Smooth muscle cell (in vitro differentiated cells): Measurements from ENCODE around the gene ABI3. TPM values are rescaled to one million over a fixed set of nuclear protein-coding genes. Genes with fewer than 3 reads are reported as not detected.

Source experiments
- DNase-seq: peaks from one replicate; lab custom pipeline; 2025; ENCODE audit not compliant: unreplicated experiment; lab: John Stamatoyannopoulos, UW
- H2AFZ ChIP-seq: fragments of 200-600 bp; sonication (generic); 2 replicates; pipeline ENCODE4 v1.6.0; 2016; ENCODE audit warnings: antibody characterized with exemption, low read depth, mild to moderate bottlenecking
- H3F3A ChIP-seq: fragments of 200-600 bp; sonication (generic); 2 replicates; pipeline ENCODE4 v1.6.0; 2017; ENCODE audit warnings: antibody characterized with exemption, low read depth
- H3K27ac ChIP-seq: fragments of 200-600 bp; sonication (generic); 2 replicates; pipeline ENCODE4 v1.5.1; 2016; ENCODE audit warnings: low read depth, mild to moderate bottlenecking
- H3K27me3 ChIP-seq: fragments of 200-600 bp; sonication (generic); 2 replicates; pipeline ENCODE4 v1.6.1; 2016; ENCODE audit warnings: low read depth, mild to moderate bottlenecking
- H3K36me3 ChIP-seq: fragments of 200-600 bp; sonication (generic); 2 replicates; pipeline ENCODE4 v1.5.1; 2016; ENCODE audit warnings: low read depth
- H3K4me1 ChIP-seq: fragments of 200-600 bp; sonication (generic); 2 replicates; pipeline ENCODE4 v1.5.1; 2016; ENCODE audit warnings: low read depth
- H3K4me2 ChIP-seq: fragments of 200-600 bp; sonication (generic); 2 replicates; pipeline ENCODE4 v1.6.0; 2016; ENCODE audit warnings: mild to moderate bottlenecking
- H3K4me3 ChIP-seq: fragments of 200-600 bp; sonication (generic); 2 replicates; pipeline ENCODE4 v1.5.1; 2016; ENCODE audit warnings: mild to moderate bottlenecking
- H3K79me2 ChIP-seq: fragments of 200-600 bp; sonication (generic); 2 replicates; pipeline ENCODE4 v1.6.0; 2016; ENCODE audit warnings: low read depth, mild to moderate bottlenecking
- H3K9ac ChIP-seq: fragments of 200-600 bp; sonication (generic); 2 replicates; pipeline ENCODE4 v1.6.0; 2016; ENCODE audit warnings: low read depth
- H3K9me3 ChIP-seq: fragments of 200-600 bp; sonication (generic); replicated peaks from 2 replicates; pipeline ENCODE4 v1.5.1; 2016; ENCODE audit warnings: low read depth
- H4K20me1 ChIP-seq: fragments of 200-600 bp; sonication (generic); 2 replicates; pipeline ENCODE4 v1.6.0; 2016; ENCODE audit warnings: low read depth
- WGBS: methylation state at CpG from one replicate; pipeline ENCODE4 v1.1.7; 2016; ENCODE audit warnings: low lambda C conversion rate; 5-methylcytosine and 5-hydroxymethylcytosine counted together
- polyA plus RNA-seq: library from polyadenylated mRNA; unstranded; fragments of >200 nt; fragmentation: Nextera tagmentation; extraction: Ambion mirVana; gene quantifications from 2 replicates; pipeline ENCODE4 v1.2.1, GENCODE V29; 2016
- total RNA-seq: library from RNA; depleted of rRNA; stranded (reverse); fragments of >200 nt; gene quantifications from 2 replicates; pipeline ENCODE4 v1.2.3, GENCODE V29; 2014
- TF ChIP-seq, protein P1 (sequence below): fragments of 200-600 bp; sonication (generic); IDR thresholded peaks from 2 replicates; pipeline ENCODE4 v1.5.1; 2017; ENCODE audit warnings: borderline replicate concordance, mild to moderate bottlenecking, antibody characterized with exemption; ENCODE audit not compliant: insufficient read depth, poor library complexity, severe bottlenecking

Gene ABI3
- total and polyA plus RNA-seq, 2 experiments from 2014 or later, result 1.7 to 1.9 TPM

DNA sequence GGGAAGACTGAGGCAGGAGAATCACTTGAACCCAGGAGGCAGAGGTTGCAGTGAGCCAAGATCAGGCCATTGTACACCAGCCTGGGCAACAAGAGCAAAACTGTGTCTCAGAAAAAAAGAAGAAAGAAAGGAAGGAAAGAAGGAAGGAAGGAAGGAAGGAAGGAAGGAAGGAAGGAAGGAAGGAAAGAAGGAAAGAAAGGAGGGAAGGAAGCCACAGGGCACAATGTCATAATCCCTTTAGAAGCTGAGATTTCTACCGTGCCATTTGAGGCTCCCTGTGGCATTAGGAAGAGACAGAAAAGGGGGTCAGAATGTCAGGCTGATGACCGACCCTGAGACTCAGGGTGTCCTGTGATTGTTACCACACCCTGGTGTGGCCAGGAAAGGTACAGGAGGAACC is 6.7 kb upstream of the ABI3 start:
- H3K36me3 ChIP-seq, result no peaks in the 10 kb centered on the region
- 93% methylated on average over 2 of the region's 2 CpGs for WGBS
- TF ChIP-seq, protein P1, sequence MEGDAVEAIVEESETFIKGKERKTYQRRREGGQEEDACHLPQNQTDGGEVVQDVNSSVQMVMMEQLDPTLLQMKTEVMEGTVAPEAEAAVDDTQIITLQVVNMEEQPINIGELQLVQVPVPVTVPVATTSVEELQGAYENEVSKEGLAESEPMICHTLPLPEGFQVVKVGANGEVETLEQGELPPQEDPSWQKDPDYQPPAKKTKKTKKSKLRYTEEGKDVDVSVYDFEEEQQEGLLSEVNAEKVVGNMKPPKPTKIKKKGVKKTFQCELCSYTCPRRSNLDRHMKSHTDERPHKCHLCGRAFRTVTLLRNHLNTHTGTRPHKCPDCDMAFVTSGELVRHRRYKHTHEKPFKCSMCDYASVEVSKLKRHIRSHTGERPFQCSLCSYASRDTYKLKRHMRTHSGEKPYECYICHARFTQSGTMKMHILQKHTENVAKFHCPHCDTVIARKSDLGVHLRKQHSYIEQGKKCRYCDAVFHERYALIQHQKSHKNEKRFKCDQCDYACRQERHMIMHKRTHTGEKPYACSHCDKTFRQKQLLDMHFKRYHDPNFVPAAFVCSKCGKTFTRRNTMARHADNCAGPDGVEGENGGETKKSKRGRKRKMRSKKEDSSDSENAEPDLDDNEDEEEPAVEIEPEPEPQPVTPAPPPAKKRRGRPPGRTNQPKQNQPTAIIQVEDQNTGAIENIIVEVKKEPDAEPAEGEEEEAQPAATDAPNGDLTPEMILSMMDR, result no peak

DNA sequence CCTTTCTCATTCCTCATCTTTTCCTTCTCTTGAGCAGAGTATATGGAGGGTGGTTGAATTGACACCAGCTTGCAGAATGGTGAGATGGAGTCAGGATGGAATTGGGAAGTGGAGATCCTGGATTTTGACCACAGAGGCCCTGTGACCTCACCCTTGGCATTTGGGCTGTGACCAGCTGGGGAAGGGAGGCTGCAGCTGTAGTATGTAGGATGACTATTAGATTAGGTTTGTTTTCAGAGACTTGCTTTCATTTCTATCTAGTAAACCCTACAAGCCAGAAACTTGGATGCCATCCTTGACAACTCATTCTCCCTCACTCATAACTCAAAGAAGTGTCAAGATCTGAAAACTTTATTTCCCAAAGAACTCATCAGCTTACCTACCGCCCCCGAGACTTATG is 6.0 kb upstream of the ABI3 start:
- Histone ChIP-seq H3K9me3 (no peaks in the 10 kb centered on the region), H3K79me2 (no peaks in the 10 kb centered on the region), H3K27me3 (no peaks in the 10 kb centered on the region), H3F3A (peaks cover under 1% of the 10 kb centered on the region), H2AFZ (no peak overlapping the region), H3K4me2 (no peak overlapping the region), H3K4me1 (no peaks in the 10 kb centered on the region), H3K9ac (no peak overlapping the region), H3K4me3 (no peak overlapping the region), H3K27ac (no peak overlapping the region), H3K36me3 (no peaks in the 10 kb centered on the region), H4K20me1 (no peaks in the 10 kb centered on the region)
- TF ChIP-seq, protein P1, result no peak
- no peak for DNase-seq
- WGBS, result 85% methylated on average over 2 of the region's 2 CpGs

More for the DNA sequence above, 6.7 kb upstream of the ABI3 start:
- Histone ChIP-seq H3K9ac (no peak overlapping the region), H3K27me3 (no peaks in the 10 kb centered on the region), H3F3A (no peaks in the 10 kb centered on the region), H3K4me1 (no peaks in the 10 kb centered on the region), H4K20me1 (no peaks in the 10 kb centered on the region), H3K9me3 (no peaks in the 10 kb centered on the region), H3K4me3 (no peak overlapping the region), H3K27ac (no peak overlapping the region), H3K4me2 (no peak overlapping the region), H3K79me2 (no peaks in the 10 kb centered on the region), H2AFZ (no peak overlapping the region)
- DNase-seq, result no peak

DNA sequence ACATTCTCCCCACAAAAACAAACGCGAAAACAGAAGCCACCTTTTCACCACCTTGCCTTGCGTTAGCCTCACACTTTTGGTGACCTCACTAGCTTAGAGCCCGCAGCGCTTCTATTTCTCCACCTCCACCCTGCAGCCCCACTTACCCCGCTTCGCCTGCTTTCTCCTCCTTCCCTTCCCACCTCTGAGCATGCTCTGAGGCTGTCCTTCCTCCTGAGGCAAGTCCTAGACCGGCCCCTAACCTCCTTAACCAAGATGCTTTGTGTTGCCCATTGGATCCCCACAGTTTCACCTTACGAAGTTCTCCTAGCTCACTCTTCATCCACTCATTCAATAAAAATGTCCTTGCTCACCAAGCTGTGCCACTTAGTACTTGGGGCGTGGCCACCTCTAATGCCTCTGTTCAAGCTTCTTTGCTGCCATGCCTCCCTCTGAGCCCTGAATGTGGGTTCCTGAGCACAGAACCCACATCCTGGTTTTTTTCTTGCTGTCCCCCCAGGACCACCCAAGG is 1.4 kb upstream of the ABI3 start:
- no peak for DNase-seq
- Histone ChIP-seq H3K4me3 (no peak overlapping the region), H3K27me3 (no peaks in the 10 kb centered on the region), H3K79me2 (no peaks in the 10 kb centered on the region), H3K27ac (no peak overlapping the region), H3F3A (peaks cover 4% of the 10 kb centered on the region), H2AFZ (no peak overlapping the region), H3K9ac (no peak overlapping the region), H3K36me3 (no peaks in the 10 kb centered on the region), H4K20me1 (no peaks in the 10 kb centered on the region), H3K4me2 (peak overlapping the region; percentile 83), H3K4me1 (peaks cover 8% of the 10 kb centered on the region), H3K9me3 (no peaks in the 10 kb centered on the region)
- TF ChIP-seq, protein P1, result no peak
- 93% methylated on average over 10 of the region's 10 CpGs for WGBS

DNA sequence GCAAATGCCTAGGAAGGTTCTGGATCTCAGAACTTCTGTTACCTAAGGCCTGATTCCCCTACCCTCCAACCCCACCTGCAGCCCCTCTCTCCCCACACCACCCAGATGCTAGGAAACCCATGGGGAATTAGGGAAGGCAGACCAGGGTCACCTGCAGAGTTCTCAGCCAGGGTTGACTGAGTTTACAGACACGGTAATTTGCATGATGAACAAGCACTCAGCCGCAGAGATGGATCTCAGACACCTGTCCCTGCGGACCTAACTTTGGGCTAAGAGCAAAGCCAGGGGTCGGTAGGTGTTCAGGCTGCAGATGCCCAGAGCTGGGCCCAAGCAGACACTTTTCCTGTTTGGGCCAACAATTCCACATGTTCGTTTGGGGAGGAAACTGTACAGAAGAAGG is 2.9 kb downstream of the ABI3 start:
- Histone ChIP-seq H3K9me3 (no peaks in the 10 kb centered on the region), H3K4me1 (peaks cover 8% of the 10 kb centered on the region), H3K4me3 (no peak overlapping the region), H3F3A (peaks cover 4% of the 10 kb centered on the region), H3K79me2 (no peaks in the 10 kb centered on the region), H4K20me1 (no peaks in the 10 kb centered on the region), H3K27me3 (no peaks in the 10 kb centered on the region), H3K9ac (no peak overlapping the region), H3K4me2 (no peak overlapping the region), H2AFZ (no peak overlapping the region), H3K36me3 (no peaks in the 10 kb centered on the region), H3K27ac (no peak overlapping the region)
- 81% methylated on average over 5 of the region's 5 CpGs for WGBS
- TF ChIP-seq, protein P1, result no peak
- no peak for DNase-seq
